Bronchial epithelial cell (primary cell): ENCODE measurements around the gene CFL2. TPM values are rescaled to one million over a fixed set of nuclear protein-coding genes. Genes with fewer than 3 reads are reported as not detected.

Experiments
- DNase-seq: peaks from one replicate; pipeline ENCODE4 v3.0.0-alpha.2; 2010; ENCODE audit warnings: low read depth
- FAIRE-seq: peaks from 2 replicates; lab custom pipeline; 2011; peaks lifted over from hg19 to GRCh38; lab: Jason Lieb, UNC
- H3K27me3 ChIP-seq: 2 replicates; pipeline ENCODE4 v1.5.1; 2011; ENCODE audit warnings: low read length; ENCODE audit not compliant: control insufficient read depth, insufficient read depth
- H3K36me3 ChIP-seq: 2 replicates; pipeline ENCODE4 v1.5.1; 2011; ENCODE audit warnings: low read length; ENCODE audit not compliant: control insufficient read depth, insufficient read depth
- H3K4me3 ChIP-seq: 2 replicates; pipeline ENCODE4 v1.5.1; 2011; ENCODE audit warnings: mild to moderate bottlenecking, low read depth, low read length, control low read depth
- total RNA-seq: library from RNA; depleted of rRNA; stranded (reverse); fragments of >200 nt; gene quantifications from 2 replicates; pipeline ENCODE4 v1.2.1, GENCODE V29; 2014
- TF ChIP-seq, protein P1 (sequence below): IDR thresholded peaks from 2 replicates; pipeline ENCODE4 v1.5.1; 2011; ENCODE audit warnings: mild to moderate bottlenecking, moderate library complexity, low read length, control low read depth, inconsistent platforms; ENCODE audit not compliant: insufficient read depth, severe bottlenecking

CFL2 gene
- total RNA-seq, 1 donor from 2014 or later: 17.9 TPM

DNA sequence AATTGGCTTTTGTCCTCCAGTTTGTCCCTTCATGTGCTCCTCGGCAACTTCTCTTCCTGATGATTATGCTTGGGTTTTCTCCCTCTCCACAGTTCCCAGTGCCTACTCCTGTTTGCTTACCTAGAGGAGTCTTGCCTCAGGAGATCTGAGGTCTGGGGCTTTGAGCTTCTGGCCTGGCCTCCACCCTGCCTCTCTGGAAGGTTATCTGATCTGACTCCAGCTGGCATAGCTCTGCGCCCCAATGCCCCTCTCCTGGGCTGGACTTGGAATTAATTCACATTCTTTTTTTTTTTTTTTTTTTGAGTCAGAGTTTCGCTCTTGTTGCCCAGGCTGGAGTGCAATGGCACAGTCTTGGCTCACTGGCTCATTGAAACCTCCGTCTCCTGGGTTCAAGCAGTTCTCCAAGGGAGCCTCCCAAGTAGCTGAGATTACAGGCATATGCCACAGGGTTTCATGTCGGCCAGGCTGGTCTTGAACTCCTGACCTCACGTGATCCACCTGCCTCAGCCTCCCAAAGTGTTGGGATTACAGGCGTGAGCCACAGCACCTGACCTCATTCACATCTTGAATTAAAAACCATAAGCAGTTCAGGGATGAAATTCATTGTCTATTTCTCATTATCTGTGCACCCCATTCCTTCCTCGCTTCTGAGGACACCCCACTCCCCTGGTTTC is 33.5 kb downstream of the CFL2 start:
- Histone ChIP-seq H3K27me3 (no peaks in the 10 kb centered on the region), H3K4me3 (no peak overlapping the region), H3K36me3 (no peaks in the 10 kb centered on the region)
- FAIRE-seq: no peak
- DNase-seq: no peak
- TF ChIP-seq, protein P1, sequence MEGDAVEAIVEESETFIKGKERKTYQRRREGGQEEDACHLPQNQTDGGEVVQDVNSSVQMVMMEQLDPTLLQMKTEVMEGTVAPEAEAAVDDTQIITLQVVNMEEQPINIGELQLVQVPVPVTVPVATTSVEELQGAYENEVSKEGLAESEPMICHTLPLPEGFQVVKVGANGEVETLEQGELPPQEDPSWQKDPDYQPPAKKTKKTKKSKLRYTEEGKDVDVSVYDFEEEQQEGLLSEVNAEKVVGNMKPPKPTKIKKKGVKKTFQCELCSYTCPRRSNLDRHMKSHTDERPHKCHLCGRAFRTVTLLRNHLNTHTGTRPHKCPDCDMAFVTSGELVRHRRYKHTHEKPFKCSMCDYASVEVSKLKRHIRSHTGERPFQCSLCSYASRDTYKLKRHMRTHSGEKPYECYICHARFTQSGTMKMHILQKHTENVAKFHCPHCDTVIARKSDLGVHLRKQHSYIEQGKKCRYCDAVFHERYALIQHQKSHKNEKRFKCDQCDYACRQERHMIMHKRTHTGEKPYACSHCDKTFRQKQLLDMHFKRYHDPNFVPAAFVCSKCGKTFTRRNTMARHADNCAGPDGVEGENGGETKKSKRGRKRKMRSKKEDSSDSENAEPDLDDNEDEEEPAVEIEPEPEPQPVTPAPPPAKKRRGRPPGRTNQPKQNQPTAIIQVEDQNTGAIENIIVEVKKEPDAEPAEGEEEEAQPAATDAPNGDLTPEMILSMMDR: no peak

DNA sequence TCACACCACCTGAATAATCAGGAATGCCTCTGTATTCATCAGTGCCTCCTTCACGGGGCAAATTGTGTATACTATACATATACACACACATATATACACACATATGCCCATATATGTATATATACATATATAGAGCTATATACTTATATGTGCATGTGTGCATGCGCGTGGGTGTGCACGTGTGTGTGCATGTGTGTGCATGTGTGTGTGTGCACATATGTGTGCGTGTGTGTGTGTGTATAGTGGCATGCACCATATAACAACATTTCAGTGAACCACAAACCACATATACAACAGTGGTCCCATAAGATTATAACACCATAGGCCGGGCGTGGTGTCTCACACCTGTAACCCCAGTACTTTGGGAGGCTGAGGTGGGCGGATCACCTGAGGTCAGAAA is 35.7 kb downstream of the CFL2 start:
- Histone ChIP-seq H3K36me3 (no peaks in the 10 kb centered on the region), H3K27me3 (no peaks in the 10 kb centered on the region), H3K4me3 (no peak overlapping the region)
- no peak for FAIRE-seq
- DNase-seq: no peak
- TF ChIP-seq, protein P1: no peak

DNA sequence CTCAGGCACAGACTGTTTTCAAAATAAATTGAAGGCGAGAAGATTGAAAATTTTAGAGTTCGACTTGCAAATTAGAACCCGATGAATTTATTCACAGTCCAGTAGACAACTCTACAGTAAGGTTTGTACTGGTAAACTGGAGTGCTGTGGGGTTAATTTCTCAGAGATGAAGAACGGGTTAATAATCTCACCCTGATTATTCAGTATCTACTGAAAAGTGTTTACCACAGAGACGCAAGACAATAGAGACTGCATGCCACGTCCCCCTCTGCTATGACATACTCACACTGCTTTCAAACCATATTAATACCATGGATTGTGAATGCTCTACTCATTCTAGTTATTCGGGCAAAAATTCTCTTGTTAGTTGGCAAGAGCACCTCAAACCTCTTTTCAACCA is 36.1 kb downstream of the CFL2 start:
- TF ChIP-seq, protein P1: no peak
- Histone ChIP-seq H3K27me3 (no peaks in the 10 kb centered on the region), H3K36me3 (no peaks in the 10 kb centered on the region), H3K4me3 (no peak overlapping the region)
- DNase-seq: peak; percentile 16
- FAIRE-seq: no peak

DNA sequence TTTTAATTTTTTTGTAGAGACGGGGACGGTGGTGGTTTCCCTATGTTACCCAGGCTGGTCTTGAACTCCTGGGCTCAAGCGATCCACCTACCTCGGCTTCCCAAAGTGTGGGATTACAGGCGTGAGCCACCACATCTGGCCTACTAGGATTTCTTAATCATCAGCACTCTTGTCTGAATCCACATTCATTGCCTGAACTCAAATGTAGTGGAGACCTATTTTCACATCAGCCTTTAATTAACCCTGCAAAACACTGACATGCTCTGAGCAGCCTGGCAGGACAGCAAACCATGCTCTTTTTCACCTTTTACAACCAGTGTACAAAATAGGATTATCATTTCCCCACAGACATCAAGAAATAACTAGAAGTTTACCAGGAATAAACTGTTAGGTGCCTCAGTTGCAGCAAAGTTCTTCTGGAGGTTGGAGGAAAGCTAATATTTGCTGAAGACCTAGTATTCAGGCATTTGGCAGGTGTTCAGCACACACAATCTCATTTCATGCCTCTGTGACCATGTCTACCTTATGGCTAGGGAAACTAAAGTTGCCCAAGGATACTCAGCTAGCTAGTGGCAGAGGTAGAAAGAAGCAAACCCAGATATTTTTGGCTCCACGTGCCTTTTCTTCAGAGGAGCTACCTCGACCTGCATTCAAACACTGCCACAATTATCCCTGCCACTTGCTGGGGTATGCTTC is 37.7 kb downstream of the CFL2 start:
- no peak for FAIRE-seq
- DNase-seq: no peak
- no peak overlapping the region for H3K4me3 ChIP-seq
- TF ChIP-seq, protein P1: no peak
- H3K27me3 ChIP-seq: no peaks in the 10 kb centered on the region
- H3K36me3 ChIP-seq: no peaks in the 10 kb centered on the region

DNA sequence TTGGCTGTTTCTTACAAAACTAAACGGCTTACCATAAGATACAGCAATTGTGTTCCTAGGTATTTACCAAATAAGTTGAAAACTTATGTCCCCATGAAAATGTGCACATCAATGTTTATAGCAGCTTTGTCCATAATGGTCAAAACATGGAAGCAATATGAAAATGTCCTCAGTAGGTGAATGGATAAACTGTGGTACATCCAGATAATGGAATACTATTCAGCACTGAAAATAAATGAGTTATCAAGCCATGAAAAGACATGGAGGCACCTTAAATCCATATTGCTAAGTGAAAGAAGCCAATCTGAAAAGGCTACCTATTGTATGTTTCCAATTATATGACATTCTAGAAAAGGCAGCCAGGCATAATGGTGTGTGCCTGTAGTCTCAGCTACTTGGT is 40.7 kb downstream of the CFL2 start:
- no peak for DNase-seq
- TF ChIP-seq, protein P1: no peak
- no peak for FAIRE-seq

DNA sequence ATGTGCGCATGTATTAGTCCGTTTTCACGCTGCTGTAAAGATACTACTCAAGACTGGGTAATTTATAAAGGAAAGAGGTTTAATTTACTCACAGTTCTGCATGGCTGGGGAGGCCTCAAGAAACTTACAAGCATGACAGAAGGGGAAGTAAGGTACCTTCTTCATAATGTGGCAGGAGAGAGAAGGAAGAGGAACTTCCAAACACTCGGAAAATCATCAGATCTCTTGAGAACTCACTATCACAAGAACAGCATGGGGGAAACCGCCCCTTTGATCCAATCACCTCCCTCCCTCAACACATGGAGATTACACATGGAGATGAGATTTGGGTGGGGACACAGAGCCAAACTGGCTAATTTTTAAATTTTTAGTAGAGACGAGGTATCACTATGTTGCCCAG is 42.7 kb downstream of the CFL2 start:
- no peak for FAIRE-seq
- no peak for DNase-seq
- no peak overlapping the region for H3K4me3 ChIP-seq
- TF ChIP-seq, protein P1: no peak
- H3K27me3 ChIP-seq: no peaks in the 10 kb centered on the region
- no peaks in the 10 kb centered on the region for H3K36me3 ChIP-seq

More for the DNA sequence above, 40.7 kb downstream of the CFL2 start:
- no peaks in the 10 kb centered on the region for H3K36me3 ChIP-seq
- H3K27me3 ChIP-seq: no peaks in the 10 kb centered on the region
- H3K4me3 ChIP-seq: no peak overlapping the region
